ENCODE data around the gene AGA. TPM values are rescaled to one million over a fixed set of nuclear protein-coding genes. Genes with fewer than 3 reads are reported as not detected.

The AGA gene
- total RNA-seq, 4 donors from 2014 or later, result 27.7 to 34.0 (median 31.7) TPM

- Histone ChIP-seq H3K9me3 (no peaks in the 10 kb centered on the region), H3K27ac (no peak overlapping the region), H3K4me1 (no peaks in the 10 kb centered on the region), H3K4me3 (no peak overlapping the region), H3K27me3 (no peaks in the 10 kb centered on the region), H3K36me3 (no peaks in the 10 kb centered on the region)
- TF ChIP-seq POLR2A (IDR thresholded peaks at IDR 0.05) (no peak), CTCF (IDR thresholded peaks at IDR 0.05) (no peak)
- WGBS, 2 donors, result 86 to 97% methylated on average over 2 of the region's 2 CpGs
- intact Hi-C loops (cut with DNase I), result no loop called here
- DNase-seq, result no peak
Measured at GRCh38 chr4:177480795-177481194, 38.6 kb upstream of the AGA start.

- no peak for TF ChIP-seq CTCF (IDR thresholded peaks at IDR 0.05)
- no peak for TF ChIP-seq POLR2A (IDR thresholded peaks at IDR 0.05)
- WGBS, 2 donors, result 67 to 93% methylated on average over 4 of the region's 4 CpGs
- intact Hi-C loops (cut with DNase I), result no loop called here
- H3K4me3 ChIP-seq, result no peak overlapping the region
- H3K27ac ChIP-seq, result no peak overlapping the region
- H3K36me3 ChIP-seq, result no peaks in the 10 kb centered on the region
- no peaks in the 10 kb centered on the region for H3K27me3 ChIP-seq
- no peak for DNase-seq
- no peaks in the 10 kb centered on the region for H3K9me3 ChIP-seq
- no peaks in the 10 kb centered on the region for H3K4me1 ChIP-seq
Measured at GRCh38 chr4:177479063-177479462, 36.8 kb upstream of the AGA start.

- TF ChIP-seq POLR2A (IDR thresholded peaks at IDR 0.05) (no peak), CTCF (IDR thresholded peaks at IDR 0.05) (no peak)
- H3K27ac ChIP-seq, result no peak overlapping the region
- WGBS, 2 donors, result 17 to 27% methylated on average over 2 of the region's 2 CpGs
- no peaks in the 10 kb centered on the region for H3K36me3 ChIP-seq
- H3K9me3 ChIP-seq, result no peaks in the 10 kb centered on the region
- H3K27me3 ChIP-seq, result no peaks in the 10 kb centered on the region
- DNase-seq, result no peak
- no peaks in the 10 kb centered on the region for H3K4me1 ChIP-seq
- intact Hi-C loops (cut with DNase I), result no loop called here
- H3K4me3 ChIP-seq, result no peak overlapping the region
Measured at GRCh38 chr4:177478496-177478895, 36.3 kb upstream of the AGA start.

- no peak for DNase-seq
- no peaks in the 10 kb centered on the region for H3K4me1 ChIP-seq
- H3K36me3 ChIP-seq, result no peaks in the 10 kb centered on the region
- H3K27me3 ChIP-seq, result no peaks in the 10 kb centered on the region
- 90 to 92% methylated on average over 1 of the region's 1 CpG for WGBS, 2 donors
- no peak overlapping the region for H3K4me3 ChIP-seq
- TF ChIP-seq CTCF (IDR thresholded peaks at IDR 0.05) (no peak), POLR2A (IDR thresholded peaks at IDR 0.05) (no peak)
- intact Hi-C loops (cut with DNase I), result no loop called here
- no peaks in the 10 kb centered on the region for H3K9me3 ChIP-seq
- no peak overlapping the region for H3K27ac ChIP-seq
Measured at GRCh38 chr4:177473991-177474390, 31.8 kb upstream of the AGA start.

- intact Hi-C loops (cut with DNase I), result no loop called here
- Histone ChIP-seq H3K4me3 (no peak overlapping the region), H3K9me3 (no peaks in the 10 kb centered on the region), H3K27ac (no peak overlapping the region), H3K36me3 (no peaks in the 10 kb centered on the region), H3K4me1 (no peaks in the 10 kb centered on the region), H3K27me3 (no peaks in the 10 kb centered on the region)
- DNase-seq, result no peak
- 54 to 69% methylated on average over 4 of the region's 4 CpGs for WGBS, 2 donors
- TF ChIP-seq POLR2A (IDR thresholded peaks at IDR 0.05), result no peak
- TF ChIP-seq CTCF (IDR thresholded peaks at IDR 0.05), result no peak
Measured at GRCh38 chr4:177464026-177464425, 21.8 kb upstream of the AGA start.
